ENCODE results near the gene CLASRP. TPM values are rescaled to one million over a fixed set of nuclear protein-coding genes. Genes with fewer than 3 reads are reported as not detected.

Gene CLASRP
- total RNA-seq, 2 donors from 2014 or later: 53.5 to 82.6 TPM

DNA sequence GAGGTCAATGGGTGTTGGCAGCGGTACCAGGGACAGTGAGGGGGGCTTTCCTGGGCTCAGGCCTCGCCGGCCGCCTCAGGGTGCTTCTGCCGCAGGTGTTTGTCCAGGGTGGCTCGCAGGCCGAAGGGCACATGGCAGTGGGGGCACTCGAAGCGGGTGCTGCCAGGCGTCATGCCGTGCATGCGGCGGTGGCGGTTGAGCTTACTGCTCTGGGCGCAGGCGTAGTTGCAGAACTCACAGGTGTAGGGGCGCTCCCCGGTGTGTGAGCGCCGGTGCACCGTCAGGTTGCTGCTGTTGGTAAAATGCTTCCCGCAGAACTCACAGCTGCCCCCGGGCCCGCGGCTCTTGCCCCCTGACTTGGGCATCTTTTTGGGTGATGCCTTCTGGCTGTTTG is 32.7 kb downstream of the CLASRP start:
- Histone ChIP-seq H3K9ac (ENCODE audit: low read depth in 2 of 2, low read length in 2 of 2) (no peak overlapping the region), H3K4me1 (peaks cover 1% of the 10 kb centered on the region), H3K27ac (no peak overlapping the region)

GRCh38 chr19:45071969-45072790 is 33.3 kb downstream of the CLASRP start:
- Histone ChIP-seq H3K36me3 (peaks cover 8% of the 10 kb centered on the region), H3K4me1 (peaks cover 7% of the 10 kb centered on the region), H3K9me3 (no peaks in the 10 kb centered on the region), H3K9ac (ENCODE audit: low read depth in 2 of 2, low read length in 2 of 2) (no peak overlapping the region), H3K27ac (no peak overlapping the region), H3K4me3 (no peak overlapping the region), H3K27me3 (no peaks in the 10 kb centered on the region)
- intact Hi-C loops (cut with DNase I): no loop called here
- TF ChIP-seq, protein P1, sequence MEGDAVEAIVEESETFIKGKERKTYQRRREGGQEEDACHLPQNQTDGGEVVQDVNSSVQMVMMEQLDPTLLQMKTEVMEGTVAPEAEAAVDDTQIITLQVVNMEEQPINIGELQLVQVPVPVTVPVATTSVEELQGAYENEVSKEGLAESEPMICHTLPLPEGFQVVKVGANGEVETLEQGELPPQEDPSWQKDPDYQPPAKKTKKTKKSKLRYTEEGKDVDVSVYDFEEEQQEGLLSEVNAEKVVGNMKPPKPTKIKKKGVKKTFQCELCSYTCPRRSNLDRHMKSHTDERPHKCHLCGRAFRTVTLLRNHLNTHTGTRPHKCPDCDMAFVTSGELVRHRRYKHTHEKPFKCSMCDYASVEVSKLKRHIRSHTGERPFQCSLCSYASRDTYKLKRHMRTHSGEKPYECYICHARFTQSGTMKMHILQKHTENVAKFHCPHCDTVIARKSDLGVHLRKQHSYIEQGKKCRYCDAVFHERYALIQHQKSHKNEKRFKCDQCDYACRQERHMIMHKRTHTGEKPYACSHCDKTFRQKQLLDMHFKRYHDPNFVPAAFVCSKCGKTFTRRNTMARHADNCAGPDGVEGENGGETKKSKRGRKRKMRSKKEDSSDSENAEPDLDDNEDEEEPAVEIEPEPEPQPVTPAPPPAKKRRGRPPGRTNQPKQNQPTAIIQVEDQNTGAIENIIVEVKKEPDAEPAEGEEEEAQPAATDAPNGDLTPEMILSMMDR (IDR thresholded peaks at IDR 0.05): no peak
- no peak for DNase-seq

More for the DNA sequence above, 32.7 kb downstream of the CLASRP start:
- Histone ChIP-seq H3K4me3 (no peak overlapping the region), H3K27me3 (no peaks in the 10 kb centered on the region), H3K36me3 (peaks cover 8% of the 10 kb centered on the region), H3K9me3 (no peaks in the 10 kb centered on the region)
- DNase-seq: no peak
- TF ChIP-seq, protein P1 (IDR thresholded peaks at IDR 0.05): no peak
- intact Hi-C loops (cut with DNase I): no loop called here

DNA sequence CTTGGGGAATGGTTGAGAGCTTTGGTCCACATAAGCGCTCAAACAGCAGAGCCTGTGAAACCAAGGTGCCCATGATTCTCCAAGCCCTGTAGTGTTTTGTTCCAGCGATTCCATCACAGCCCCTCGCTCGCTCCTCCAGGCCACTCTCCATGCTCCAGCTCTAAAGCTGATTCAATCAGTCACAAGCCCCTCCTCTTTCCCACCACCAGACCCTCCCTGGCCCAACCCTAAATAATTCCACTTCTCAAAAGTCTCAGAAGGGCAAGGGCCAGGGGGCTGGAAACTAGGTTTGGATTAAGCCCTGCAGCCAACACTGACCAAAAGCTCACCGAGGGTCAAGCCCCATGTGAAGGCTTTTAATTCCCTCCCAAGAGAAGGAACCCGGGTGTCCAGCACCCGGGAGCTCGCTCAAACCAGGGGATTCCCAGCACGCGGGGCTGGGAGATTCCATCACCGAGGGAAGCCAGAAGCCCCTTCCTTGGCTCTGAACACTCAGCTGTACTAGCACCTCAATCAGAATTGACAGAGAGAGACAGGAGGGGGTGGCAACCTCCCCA is 36.0 kb downstream of the CLASRP start:
- Histone ChIP-seq H3K9me3 (no peaks in the 10 kb centered on the region), H3K36me3 (peaks cover 2% of the 10 kb centered on the region), H3K4me1 (peaks cover 15% of the 10 kb centered on the region), H3K27me3 (no peaks in the 10 kb centered on the region), H3K9ac (ENCODE audit: low read depth in 2 of 2, low read length in 2 of 2) (peak overlapping the region in 1 of 2 donors; percentile 53), H3K4me3 (peak overlapping the region; percentile 66), H3K27ac (peak overlapping the region; percentile 40)
- TF ChIP-seq, protein P1 (IDR thresholded peaks at IDR 0.05): no peak
- intact Hi-C loops (cut with DNase I): no loop called here
- DNase-seq: no peak

DNA sequence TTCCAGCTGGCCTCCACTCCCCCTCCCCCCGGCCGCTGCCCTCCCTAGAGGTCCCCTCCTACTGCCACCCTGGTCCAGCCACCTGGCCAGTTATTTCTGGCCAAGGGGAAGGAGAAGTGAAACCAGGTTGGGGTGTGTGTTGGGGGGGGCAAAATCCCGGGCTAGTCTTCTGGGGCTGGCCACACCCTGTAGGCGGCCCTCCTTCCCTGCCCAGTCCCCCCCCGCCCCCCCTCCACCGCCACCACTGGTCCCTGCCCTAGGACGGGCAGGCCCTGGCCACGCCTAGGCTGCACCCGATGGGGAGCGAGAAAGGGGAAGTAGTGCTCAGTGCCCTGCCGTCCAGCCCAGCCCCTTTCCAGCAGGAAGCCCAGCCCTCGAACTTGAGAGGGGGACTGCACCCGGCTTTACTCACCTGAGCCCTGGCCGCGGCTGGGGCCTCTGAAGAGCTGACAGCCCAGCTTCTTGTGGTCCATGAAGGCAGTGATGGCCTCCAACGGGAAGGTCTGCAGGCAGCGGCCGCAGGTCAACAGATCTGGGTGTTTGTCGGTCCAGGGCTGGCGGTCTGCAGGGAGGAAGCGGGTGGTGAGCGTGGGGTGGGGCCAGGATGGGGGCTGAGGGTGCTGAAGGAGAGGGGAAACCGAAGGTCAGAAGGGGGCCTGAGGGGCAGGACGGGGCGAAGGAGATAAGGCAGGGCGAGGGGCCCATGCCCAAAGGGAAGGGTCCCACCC is 36.6 kb downstream of the CLASRP start:
- Histone ChIP-seq H3K36me3 (no peaks in the 10 kb centered on the region), H3K9ac (ENCODE audit: low read depth in 2 of 2, low read length in 2 of 2) (peak overlapping the region; percentile 81 to 92), H3K27me3 (no peaks in the 10 kb centered on the region), H3K27ac (peak overlapping the region; percentile 77), H3K4me3 (peak overlapping the region; percentile 66), H3K9me3 (no peaks in the 10 kb centered on the region), H3K4me1 (peaks cover 21% of the 10 kb centered on the region)
- TF ChIP-seq, protein P1 (IDR thresholded peaks at IDR 0.05): no peak
- peak; percentile 92 for DNase-seq
- intact Hi-C loops (cut with DNase I): no loop called here

- intact Hi-C loops (cut with DNase I): no loop called here
- TF ChIP-seq, protein P1 (IDR thresholded peaks at IDR 0.05): no peak
- H3K27me3 ChIP-seq: no peaks in the 10 kb centered on the region
- peak; percentile 91 for DNase-seq
- no peaks in the 10 kb centered on the region for H3K36me3 ChIP-seq
- peaks cover 21% of the 10 kb centered on the region for H3K4me1 ChIP-seq
- peak within 1 kb of the TSS; percentile 66 for H3K4me3 ChIP-seq
- H3K27ac ChIP-seq: peak within 1 kb of the TSS; percentile 77
- no peaks in the 10 kb centered on the region for H3K9me3 ChIP-seq
- H3K9ac ChIP-seq (ENCODE audit: low read depth in 2 of 2, low read length in 2 of 2): peak within 1 kb of the TSS; percentile 81 to 92
Measured at GRCh38 chr19:45076029-45076850, 37.4 kb downstream of the CLASRP start, which contains the start of gene ZNF296. ZNF296 (minus strand) TSS chr19:45076478; CDS start chr19:45076373, 105 bp downstream.
